HL-60 (cell line): ENCODE measurements around the gene DENND4C.

Source experiments
- CTCF ChIP-seq: IDR thresholded peaks from one replicate; pipeline ENCODE4 v1.5.1; 2011; ENCODE audit warnings: low read length, control low read depth, inconsistent platforms; ENCODE audit not compliant: insufficient read depth
- GABPA ChIP-seq: IDR thresholded peaks from 2 replicates; pipeline ENCODE4 v1.6.1; 2012; ENCODE audit warnings: low read depth
- POLR2AphosphoS5 ChIP-seq: IDR thresholded peaks from 2 replicates; pipeline ENCODE4 v1.6.1; 2012; ENCODE audit warnings: low read depth
- REST ChIP-seq: IDR thresholded peaks from 2 replicates; pipeline ENCODE4 v1.6.1; 2012; ENCODE audit warnings: low read depth; ENCODE audit not compliant: insufficient replicate concordance
- SPI1 ChIP-seq: IDR thresholded peaks from 2 replicates; pipeline ENCODE4 v1.6.1; 2012; ENCODE audit warnings: low read depth, mild to moderate bottlenecking, borderline replicate concordance

GRCh38 chr9:19233344-19233743 is 2.9 kb downstream of the DENND4C start:
- TF ChIP-seq CTCF (no peak), GABPA (no peak), REST (no peak), POLR2AphosphoS5 (no peak), SPI1 (no peak)
